ENCODE data around the gene ATP2C2. TPM values are rescaled to one million over a fixed set of nuclear protein-coding genes. Genes with fewer than 3 reads are reported as not detected.

ATP2C2 gene
- total and polyA plus RNA-seq, 2 of the 8 experiments (the other 6 are each of a cell fraction or from before 2014, with no cell fraction given), result 1.2 to 2.8 TPM

- Histone ChIP-seq H3K27me3 (replicated peaks in 1 of 4; ENCODE audit: control insufficient read depth in 3 of 4, extremely low read depth in 1 of 4, insufficient read depth in 3 of 4, low read length in 3 of 4) (no peaks in the 10 kb centered on the region), H3K14ac (ENCODE audit: insufficient read length) (no peak overlapping the region), H2BK15ac (ENCODE audit: low read length) (no peak overlapping the region), H3K4me3 (ENCODE audit: extremely low read depth in 1 of 4, insufficient read depth in 2 of 4, low read depth in 3 of 4, low read length in 4 of 4) (peak overlapping the region in 1 of 4 experiments; percentile 8; a peak in 1 of 8 replicates), H3K56ac (replicated peaks; ENCODE audit: insufficient read length, low read depth, low read length) (no peak overlapping the region), H4K5ac (ENCODE audit: insufficient read length, low read depth, low read length) (no peak overlapping the region), H4K91ac (replicated peaks; ENCODE audit: insufficient read length, low read length) (no peak overlapping the region), H3K4me2 (ENCODE audit: insufficient read depth in 1 of 2, low read depth in 2 of 2, low read length in 2 of 2) (no peak overlapping the region), H2AFZ (ENCODE audit: low read length) (no peak overlapping the region), H2BK120ac (replicated peaks; ENCODE audit: low read depth, low read length) (no peak overlapping the region), H3K9me3 (ENCODE audit: insufficient read depth in 2 of 2, low read depth in 1 of 2, low read length in 1 of 2) (peaks cover 7 to 12% of the 10 kb centered on the region in 2 experiments), H3K4ac (replicated peaks; ENCODE audit: insufficient read length, low read depth, low read length) (no peak overlapping the region), H3K36me3 (ENCODE audit: control insufficient read depth in 2 of 4, insufficient read depth in 4 of 4, low read length in 3 of 4) (peaks cover 0 to 12% (median 3%) of the 10 kb centered on the region in 4 experiments; a peak in 2 of 8 replicates), H3K27ac (ENCODE audit: low read depth, low read length) (no peak overlapping the region), H4K8ac (ENCODE audit: extremely low read depth, insufficient read depth, low read length) (no peak overlapping the region), H3K9ac (replicated peaks in 1 of 4; ENCODE audit: extremely low read depth in 1 of 4, low read depth in 3 of 4, low read length in 3 of 4) (no peak overlapping the region), H2BK20ac (ENCODE audit: low read length) (no peak overlapping the region), H2BK12ac (ENCODE audit: low read depth, low read length) (no peak overlapping the region), H3K4me1 (replicated peaks in 1 of 4; ENCODE audit: control insufficient read depth in 3 of 4, insufficient read depth in 4 of 4, low read length in 3 of 4) (no peaks in the 10 kb centered on the region), H2BK5ac (ENCODE audit: low read depth, low read length) (no peak overlapping the region), H3K79me1 (ENCODE audit: low read depth, low read length) (no peaks in the 10 kb centered on the region; the same call in 1 of the 2 replicates), H3K79me2 (ENCODE audit: control insufficient read depth in 1 of 2, insufficient read depth in 2 of 2, low read length in 2 of 2) (no peaks in the 10 kb centered on the region), H3K23ac (ENCODE audit: insufficient read length) (no peak overlapping the region), H3K18ac (ENCODE audit: extremely low read depth, low read length) (no peak overlapping the region), H4K20me1 (replicated peaks in 1 of 2; ENCODE audit: control insufficient read depth in 1 of 2, insufficient read depth in 2 of 2, low read length in 2 of 2) (no peaks in the 10 kb centered on the region), H3K23me2 (ENCODE audit: low read depth, low read length) (no peaks in the 10 kb centered on the region; the same call in 1 of the 2 replicates), H2AK5ac (ENCODE audit: low read depth, low read length) (no peak overlapping the region)
- no peak for FAIRE-seq
- ChIA-PET CTCF (ENCODE audit: partially characterized antibody) (no interaction called here), POLR2A (ENCODE audit: partially characterized antibody) (no interaction called here)
- TF ChIP-seq SIX5 (IDR thresholded peaks at IDR 0.05; ENCODE audit: low read depth, low read length) (no peak), JUN (IDR thresholded peaks at IDR 0.05; ENCODE audit: low read depth, low read length) (no peak), RBBP5 (IDR thresholded peaks at IDR 0.05; ENCODE audit: borderline replicate concordance, low read depth, low read length) (no peak), JUND (IDR thresholded peaks at IDR 0.05; ENCODE audit: low read length) (no peak), KDM1A (IDR thresholded peaks at IDR 0.05; ENCODE audit: borderline replicate concordance, low read length) (peak; percentile 76; the same call in 1 of the 2 replicates), NRF1 (IDR thresholded peaks at IDR 0.05; ENCODE audit: low read depth, low read length) (no peak), CHD2 (IDR thresholded peaks at IDR 0.05; ENCODE audit: low read length) (no peak)
- DNase-seq (ENCODE audit: low read depth in 1 of 2, low spot score in 2 of 2), result no peak
Measured at GRCh38 chr16:84467709-84468108, 99.4 kb downstream of the ATP2C2 start.

All from H1 (cell line).